B cell (primary cell): Measurements from ENCODE around the gene DGCR6. TPM values are rescaled to one million over a fixed set of nuclear protein-coding genes. Genes with fewer than 3 reads are reported as not detected.
A peak's percentile ranks its signal among the peaks of the same experiment; 100 is the strongest.
"Not testable (repeated sequence)": the region's sequence is repeated elsewhere in the genome, so short reads cannot be mapped to it uniquely, and the experiment has no call there.

Experiments used
- ATAC-seq: fragments of 200-7000 bp; cut with Tn5 transposase; one replicate; pipeline ENCODE4 v1.10.0; 2021; ENCODE audit warnings: low read depth, mild to moderate bottlenecking, moderate number of reproducible peaks, moderate library complexity
- CTCF ChIA-PET: fragments of 350-600 bp; sonication (Branson Sonifier 250); formaldehyde crosslinking; loops from one replicate; lab custom pipeline; 2021; ENCODE audit warnings: antibody characterized with exemption, inconsistent platforms; lab: Charles Lee
- POLR2A ChIA-PET: fragments of 350-600 bp; sonication (Branson Sonifier 250); formaldehyde crosslinking; loops from one replicate; lab custom pipeline; 2021; ENCODE audit warnings: antibody characterized with exemption; lab: Charles Lee
- DNase-seq: peaks from one replicate; pipeline ENCODE4 v3.0.0; 2013
- H2AFZ ChIP-seq: 2 replicates; pipeline ENCODE4 v1.6.1; 2012; ENCODE audit warnings: mild to moderate bottlenecking, low read depth, low read length; ENCODE audit not compliant: insufficient read depth, poor library complexity, severe bottlenecking
- H3K27ac ChIP-seq, 2 donors: 1 replicate in 1 of 2; 2 replicates in 1 of 2; pipeline ENCODE4 v1.5.1; 2012 to 2013; ENCODE audit warnings: low read length in 2 of 2, mild to moderate bottlenecking in 2 of 2, moderate library complexity in 1 of 2
- H3K27me3 ChIP-seq, 4 experiments: fragments of 200-600 bp in 1 of 4; sonication (generic) in 1 of 4; replicated peaks in 1 of 4; 1 replicate in 2 of 4; 2 replicates in 2 of 4; pipeline versions ENCODE4 v1.6.1 to v1.7.0; 2013 to 2016; ENCODE audit warnings: low read length in 3 of 4, mild to moderate bottlenecking in 2 of 4, mixed read lengths in 1 of 4, moderate library complexity in 1 of 4; ENCODE audit not compliant: insufficient read depth in 4 of 4, control insufficient read depth in 3 of 4; ENCODE audit errors: control extremely low read depth in 1 of 4
- H3K36me3 ChIP-seq, 2 experiments: replicated peaks in 1 of 2; 1 replicate in 1 of 2; 2 replicates in 1 of 2; pipeline versions ENCODE4 v1.6.1 to v1.7.1; 2013; ENCODE audit warnings: low read length in 1 of 2; ENCODE audit not compliant: insufficient read depth in 2 of 2, control insufficient read depth in 1 of 2; ENCODE audit errors: control extremely low read depth in 1 of 2, extremely low read depth in 1 of 2
- H3K4me1 ChIP-seq, 2 donors: fragments of 200-600 bp in 1 of 2; sonication (generic) in 1 of 2; 1 replicate in 1 of 2; 2 replicates in 1 of 2; pipeline versions ENCODE4 v1.5.1 to v1.6.1; 2013 to 2017; ENCODE audit warnings: low read length in 2 of 2; ENCODE audit not compliant: control insufficient read depth in 2 of 2, insufficient read depth in 2 of 2
- H3K4me2 ChIP-seq: replicated peaks from 2 replicates; pipeline ENCODE3; 2012; ENCODE audit warnings: mild to moderate bottlenecking, low read depth, low read length; ENCODE audit not compliant: poor library complexity, severe bottlenecking
- H3K4me3 ChIP-seq, 5 experiments: fragments of 200-600 bp in 1 of 5; sonication (generic) in 1 of 5; 1 replicate in 3 of 5; 2 replicates in 2 of 5; pipeline versions ENCODE4 v1.5.1 to v1.7.0; 2011 to 2016; ENCODE audit warnings: low read length in 4 of 5, mild to moderate bottlenecking in 4 of 5, low read depth in 2 of 5, control low read depth in 1 of 5, moderate library complexity in 1 of 5; ENCODE audit not compliant: insufficient read depth in 1 of 5; ENCODE audit errors: control extremely low read depth in 1 of 5, extremely low read depth in 1 of 5
- H3K79me2 ChIP-seq: fragments of 200-600 bp; sonication (generic); one replicate; pipeline ENCODE4 v1.6.0; 2016; ENCODE audit warnings: low read length; ENCODE audit not compliant: control insufficient read depth, insufficient read depth
- H3K9ac ChIP-seq: fragments of 200-600 bp; sonication (generic); 2 replicates; pipeline ENCODE4 v1.6.1; 2017; ENCODE audit warnings: mild to moderate bottlenecking, low read length, moderate library complexity
- H3K9me3 ChIP-seq, 3 donors: one replicate each; pipeline versions ENCODE4 v1.6.1 to v1.7.1; 2013; ENCODE audit warnings: low read length in 2 of 3; ENCODE audit not compliant: control insufficient read depth in 2 of 3, insufficient read depth in 1 of 3; ENCODE audit errors: control extremely low read depth in 1 of 3
- H4K20me1 ChIP-seq: 2 replicates; pipeline ENCODE4 v1.6.0; 2012; ENCODE audit warnings: mild to moderate bottlenecking, low read length; ENCODE audit not compliant: insufficient read depth, control insufficient read depth, poor library complexity, severe bottlenecking
- H3K27ac Mint-ChIP-seq: one replicate; pipeline ENCODE4 v1.8.0; 2021; ENCODE audit warnings: mixed read lengths
- H3K27me3 Mint-ChIP-seq: one replicate; pipeline ENCODE4 v1.8.0; 2021; ENCODE audit warnings: mixed read lengths
- H3K4me1 Mint-ChIP-seq: one replicate; pipeline ENCODE4 v1.8.0; 2021; ENCODE audit warnings: mixed read lengths
- H3K4me3 Mint-ChIP-seq: one replicate; pipeline ENCODE4 v1.8.0; 2021; ENCODE audit warnings: mixed read lengths
- H3K9me3 Mint-ChIP-seq: one replicate; pipeline ENCODE4 v1.8.0; 2022; ENCODE audit warnings: mixed read lengths; ENCODE audit not compliant: insufficient read depth
- EZH2 ChIP-seq: IDR thresholded peaks from 2 replicates; pipeline ENCODE4 v1.6.1; 2012; ENCODE audit warnings: borderline replicate concordance, low read depth, mild to moderate bottlenecking, moderate library complexity, low read length; ENCODE audit not compliant: insufficient read depth, poor library complexity, severe bottlenecking
- WGBS: methylation state at CpG from one replicate; pipeline ENCODE4 v1.1.5; 2013; ENCODE audit warnings: missing lambda C conversion rate; ENCODE audit not compliant: insufficient coverage; 5-methylcytosine and 5-hydroxymethylcytosine counted together
- intact Hi-C: fragments of 100-400 bp; cut with micrococcal nuclease; formaldehyde crosslinking; loops from one replicate; pipeline ENCODE4 v1.10.0; 2022
- polyA plus RNA-seq: library from polyadenylated mRNA; depleted of rRNA; stranded (reverse); fragments of >200 nt; gene quantifications from 2 replicates; pipeline ENCODE4 v1.2.3, GENCODE V29; 2012
- total RNA-seq, 2 donors: library from RNA; stranded (reverse); fragments of 120-200 nt in 1 of 2; gene quantifications; 1 replicate in 1 of 2; 2 replicates in 1 of 2; pipeline versions ENCODE4 v1.2.3 to v1.2.4, GENCODE V29; 2013 to 2022
- TF ChIP-seq, protein P1 (sequence below): fragments of 200-600 bp; IDR thresholded peaks from one replicate; pipeline ENCODE4 v1.8.0; 2022; ENCODE audit warnings: antibody characterized with exemption, mild to moderate bottlenecking

The DGCR6 gene
- total and polyA plus RNA-seq, 2 donors (not counting 1 experiment from before 2014, with no cell fraction given): 1.8 to 2.5 TPM

DNA sequence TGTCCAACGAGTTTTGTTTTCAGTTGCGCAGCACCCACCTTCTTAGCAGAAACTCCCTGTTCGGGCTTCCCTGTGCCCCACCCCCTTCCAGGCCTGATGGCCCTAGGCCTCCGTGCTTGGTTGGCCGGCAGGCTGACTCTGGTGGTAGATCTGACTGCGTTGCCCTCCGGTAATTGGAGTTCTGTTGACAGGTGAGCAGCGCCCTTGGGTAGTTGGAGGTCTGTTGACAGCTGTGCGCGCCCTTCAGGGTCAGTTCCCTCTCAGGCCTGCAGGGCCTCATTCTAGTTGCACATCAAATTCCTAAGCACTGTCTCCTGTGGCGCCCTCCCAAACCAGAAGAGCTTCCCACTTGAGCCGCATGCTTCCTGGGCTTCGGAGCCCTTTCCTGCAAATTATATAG, 776 bp downstream of the DGCR6 start:
- H3K36me3 ChIP-seq: no peaks in the 10 kb centered on the region
- no peak overlapping the region for H3K27ac ChIP-seq
- ChIA-PET CTCF (no interaction called here), POLR2A (no interaction called here)
- TF ChIP-seq EZH2: no peak
- TF ChIP-seq, protein P1, sequence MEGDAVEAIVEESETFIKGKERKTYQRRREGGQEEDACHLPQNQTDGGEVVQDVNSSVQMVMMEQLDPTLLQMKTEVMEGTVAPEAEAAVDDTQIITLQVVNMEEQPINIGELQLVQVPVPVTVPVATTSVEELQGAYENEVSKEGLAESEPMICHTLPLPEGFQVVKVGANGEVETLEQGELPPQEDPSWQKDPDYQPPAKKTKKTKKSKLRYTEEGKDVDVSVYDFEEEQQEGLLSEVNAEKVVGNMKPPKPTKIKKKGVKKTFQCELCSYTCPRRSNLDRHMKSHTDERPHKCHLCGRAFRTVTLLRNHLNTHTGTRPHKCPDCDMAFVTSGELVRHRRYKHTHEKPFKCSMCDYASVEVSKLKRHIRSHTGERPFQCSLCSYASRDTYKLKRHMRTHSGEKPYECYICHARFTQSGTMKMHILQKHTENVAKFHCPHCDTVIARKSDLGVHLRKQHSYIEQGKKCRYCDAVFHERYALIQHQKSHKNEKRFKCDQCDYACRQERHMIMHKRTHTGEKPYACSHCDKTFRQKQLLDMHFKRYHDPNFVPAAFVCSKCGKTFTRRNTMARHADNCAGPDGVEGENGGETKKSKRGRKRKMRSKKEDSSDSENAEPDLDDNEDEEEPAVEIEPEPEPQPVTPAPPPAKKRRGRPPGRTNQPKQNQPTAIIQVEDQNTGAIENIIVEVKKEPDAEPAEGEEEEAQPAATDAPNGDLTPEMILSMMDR: no peak
- H3K4me1 ChIP-seq: no peaks in the 10 kb centered on the region
- ATAC-seq (no peak), DNase-seq (no peak)
- H3K79me2 ChIP-seq: no peaks in the 10 kb centered on the region
- H2AFZ ChIP-seq: no peak overlapping the region
- Mint-ChIP-seq H3K27me3 (no peaks in the 10 kb centered on the region), H3K9me3 (no peaks in the 10 kb centered on the region), H3K27ac (no peak overlapping the region), H3K4me3 (no peak overlapping the region), H3K4me1 (no peaks in the 10 kb centered on the region)
- intact Hi-C loops: no loop called here
- H4K20me1 ChIP-seq: no peaks in the 10 kb centered on the region
- H3K9ac ChIP-seq: no peak overlapping the region
- H3K27me3 ChIP-seq: no peaks in the 10 kb centered on the region
- H3K4me3 ChIP-seq: no peak overlapping the region
- no CpG with 5 or more reads among the region's 13 CpGs for WGBS
- no peak overlapping the region for H3K4me2 ChIP-seq
- no peaks in the 10 kb centered on the region for H3K9me3 ChIP-seq

DNA sequence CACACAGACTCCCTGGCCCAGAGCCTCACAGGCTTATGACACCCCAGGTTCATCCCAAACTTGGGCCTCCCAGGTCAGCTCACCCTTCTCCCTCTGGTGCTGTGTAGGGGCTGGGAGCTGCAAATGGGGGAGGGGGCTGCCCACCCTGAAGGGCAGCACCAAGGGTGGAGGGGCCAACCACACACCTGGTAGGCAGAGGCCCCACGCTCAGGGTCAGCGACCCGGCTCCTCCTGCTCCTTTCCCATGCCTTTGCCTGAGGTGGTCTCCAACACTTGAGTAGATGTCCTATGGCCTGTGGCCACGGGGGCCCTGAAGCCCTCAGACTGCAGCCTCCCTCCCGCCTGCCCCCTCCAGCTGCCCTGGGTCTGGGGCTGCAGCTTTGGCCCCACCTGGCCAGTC, 3.4 kb downstream of the DGCR6 start:
- H3K4me3 ChIP-seq: no peak overlapping the region
- no peak overlapping the region for H3K27ac ChIP-seq
- H3K36me3 ChIP-seq: no peaks in the 10 kb centered on the region
- H3K79me2 ChIP-seq: no peaks in the 10 kb centered on the region
- no peak overlapping the region for H3K27ac Mint-ChIP-seq
- ChIA-PET CTCF (no interaction called here), POLR2A (no interaction called here)
- H3K4me1 ChIP-seq: no peaks in the 10 kb centered on the region
- H3K4me1 Mint-ChIP-seq: no peaks in the 10 kb centered on the region
- no peaks in the 10 kb centered on the region for H4K20me1 ChIP-seq
- no peaks in the 10 kb centered on the region for H3K9me3 ChIP-seq
- TF ChIP-seq, protein P1: no peak
- TF ChIP-seq EZH2: no peak
- H3K9me3 Mint-ChIP-seq: no peaks in the 10 kb centered on the region
- H3K4me3 Mint-ChIP-seq: no peak overlapping the region
- WGBS: no CpG with 5 or more reads among the region's 5 CpGs
- H3K4me2 ChIP-seq: no peak overlapping the region
- no peak overlapping the region for H2AFZ ChIP-seq
- intact Hi-C loops: no loop called here
- H3K9ac ChIP-seq: no peak overlapping the region
- H3K27me3 ChIP-seq: no peaks in the 10 kb centered on the region
- DNase-seq (peak; percentile 0), ATAC-seq (no peak)
- H3K27me3 Mint-ChIP-seq: no peaks in the 10 kb centered on the region

DNA sequence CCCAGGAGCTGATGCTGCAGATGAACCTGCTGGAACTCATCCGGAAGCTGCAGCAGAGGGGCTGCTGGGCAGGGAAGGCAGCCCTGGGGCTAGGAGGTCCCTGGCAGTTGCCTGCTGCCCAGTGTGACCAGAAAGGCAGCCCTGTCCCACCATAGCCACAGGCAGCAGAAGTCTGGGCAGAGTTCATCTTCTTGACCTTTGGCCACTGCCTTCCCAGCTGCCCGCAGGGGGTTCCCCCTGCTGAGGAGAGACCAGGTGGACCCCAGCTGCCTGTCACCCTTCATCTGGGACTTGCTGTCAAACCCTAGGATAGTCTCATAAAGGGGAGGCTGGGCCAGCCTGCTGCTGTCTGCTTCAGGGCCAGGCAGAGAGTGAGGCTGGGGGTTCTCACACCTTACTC, 5.4 kb downstream of the DGCR6 start:
- H3K9ac ChIP-seq, H3K79me2 ChIP-seq, DNase-seq, intact Hi-C loops, H3K4me1 Mint-ChIP-seq, H3K9me3 ChIP-seq, H3K9me3 Mint-ChIP-seq, POLR2A ChIA-PET, H2AFZ ChIP-seq, H3K27me3 Mint-ChIP-seq, H3K4me3 ChIP-seq, H3K27ac ChIP-seq, H3K4me2 ChIP-seq, H3K27me3 ChIP-seq, H3K4me1 ChIP-seq, H3K27ac Mint-ChIP-seq, H4K20me1 ChIP-seq, CTCF ChIA-PET, H3K4me3 Mint-ChIP-seq, ATAC-seq, H3K36me3 ChIP-seq: not testable (repeated sequence)
- no CpG with 5 or more reads among the region's 2 CpGs for WGBS
